ENCODE data around the gene PHACTR1. TPM values are rescaled to one million over a fixed set of nuclear protein-coding genes. Genes with fewer than 3 reads are reported as not detected.

Gene PHACTR1
- total and polyA plus RNA-seq, 8 donors = 1.4 to 12.4 (median 9.3) TPM

DNA sequence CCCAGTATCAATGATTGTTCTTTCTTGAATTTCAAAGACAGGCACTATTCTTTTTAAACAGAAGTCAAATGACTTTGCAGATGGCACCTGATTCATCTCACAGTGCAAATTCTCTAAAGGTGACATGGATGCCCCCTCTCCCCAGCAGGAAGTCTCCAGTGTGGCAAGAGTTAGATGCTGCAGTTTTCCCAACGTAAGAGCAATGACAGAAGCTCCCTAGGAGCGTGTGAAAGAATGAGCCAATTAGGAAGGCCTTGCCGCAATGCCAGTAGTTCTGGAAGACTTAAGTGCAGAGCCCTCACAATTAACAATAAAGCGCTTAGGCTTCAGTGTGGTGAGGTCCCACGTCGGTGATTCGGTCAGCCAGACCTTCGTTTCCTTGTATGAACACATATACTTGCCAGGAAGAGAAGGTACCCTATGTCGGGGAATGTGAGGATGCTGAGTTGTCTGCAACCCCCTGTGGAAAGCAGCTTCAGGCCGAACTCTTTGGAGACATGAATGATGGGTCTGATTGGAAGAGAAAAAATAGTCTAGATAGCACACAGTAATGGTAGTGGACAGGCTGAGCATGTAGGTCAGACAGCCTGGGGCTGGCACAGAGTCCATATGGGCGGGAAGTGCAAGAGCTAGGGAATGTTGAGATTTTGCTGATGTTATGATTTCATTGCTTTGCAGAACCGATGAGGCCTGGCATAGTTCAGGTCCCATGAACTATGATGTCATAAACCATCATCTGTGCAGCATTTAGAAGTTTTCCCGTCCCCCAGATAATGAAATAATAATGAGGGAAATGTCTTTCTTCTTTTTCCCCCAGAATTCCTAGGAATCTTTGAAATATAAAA, 132.6 kb downstream of the PHACTR1 start:
- no peak overlapping the region for H3K4me3 ChIP-seq
- H3K27ac ChIP-seq = no peak overlapping the region
- no peaks in the 10 kb centered on the region for H3K36me3 ChIP-seq
- H3K4me1 ChIP-seq = no peaks in the 10 kb centered on the region
- intact Hi-C loops (cut with DNase I) = no loop called here
- no peak for FAIRE-seq
- H3K27me3 ChIP-seq = peaks cover 0 to 7% (median 0%) of the 10 kb centered on the region in 4 donors
- no peaks in the 10 kb centered on the region for H3K9me3 ChIP-seq
- no peak for DNase-seq
- TF ChIP-seq, protein P1, sequence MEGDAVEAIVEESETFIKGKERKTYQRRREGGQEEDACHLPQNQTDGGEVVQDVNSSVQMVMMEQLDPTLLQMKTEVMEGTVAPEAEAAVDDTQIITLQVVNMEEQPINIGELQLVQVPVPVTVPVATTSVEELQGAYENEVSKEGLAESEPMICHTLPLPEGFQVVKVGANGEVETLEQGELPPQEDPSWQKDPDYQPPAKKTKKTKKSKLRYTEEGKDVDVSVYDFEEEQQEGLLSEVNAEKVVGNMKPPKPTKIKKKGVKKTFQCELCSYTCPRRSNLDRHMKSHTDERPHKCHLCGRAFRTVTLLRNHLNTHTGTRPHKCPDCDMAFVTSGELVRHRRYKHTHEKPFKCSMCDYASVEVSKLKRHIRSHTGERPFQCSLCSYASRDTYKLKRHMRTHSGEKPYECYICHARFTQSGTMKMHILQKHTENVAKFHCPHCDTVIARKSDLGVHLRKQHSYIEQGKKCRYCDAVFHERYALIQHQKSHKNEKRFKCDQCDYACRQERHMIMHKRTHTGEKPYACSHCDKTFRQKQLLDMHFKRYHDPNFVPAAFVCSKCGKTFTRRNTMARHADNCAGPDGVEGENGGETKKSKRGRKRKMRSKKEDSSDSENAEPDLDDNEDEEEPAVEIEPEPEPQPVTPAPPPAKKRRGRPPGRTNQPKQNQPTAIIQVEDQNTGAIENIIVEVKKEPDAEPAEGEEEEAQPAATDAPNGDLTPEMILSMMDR (IDR thresholded peaks at IDR 0.05) = no peak
- 71 to 83% methylated on average over 13 of the region's 13 CpGs for WGBS, 2 donors
- ATAC-seq = no peak

DNA sequence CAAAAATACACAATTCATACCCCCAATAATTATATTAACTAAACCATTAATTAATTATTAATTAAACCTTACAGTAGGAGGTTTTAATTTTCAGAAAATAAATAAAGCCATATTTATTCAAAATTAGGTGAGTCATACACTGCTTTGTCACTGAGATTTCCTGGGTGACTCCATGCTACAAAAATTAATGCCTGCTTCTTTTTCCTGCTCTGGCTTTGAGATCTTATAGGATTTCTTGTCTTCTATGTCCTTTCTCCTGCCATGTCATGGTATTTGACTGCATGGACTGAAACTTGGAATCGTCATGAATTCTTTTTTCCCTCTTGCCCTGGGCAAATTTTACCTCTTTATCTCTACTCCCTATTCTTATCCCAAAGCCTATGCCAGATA, 133.2 kb downstream of the PHACTR1 start:
- ATAC-seq = no peak

DNA sequence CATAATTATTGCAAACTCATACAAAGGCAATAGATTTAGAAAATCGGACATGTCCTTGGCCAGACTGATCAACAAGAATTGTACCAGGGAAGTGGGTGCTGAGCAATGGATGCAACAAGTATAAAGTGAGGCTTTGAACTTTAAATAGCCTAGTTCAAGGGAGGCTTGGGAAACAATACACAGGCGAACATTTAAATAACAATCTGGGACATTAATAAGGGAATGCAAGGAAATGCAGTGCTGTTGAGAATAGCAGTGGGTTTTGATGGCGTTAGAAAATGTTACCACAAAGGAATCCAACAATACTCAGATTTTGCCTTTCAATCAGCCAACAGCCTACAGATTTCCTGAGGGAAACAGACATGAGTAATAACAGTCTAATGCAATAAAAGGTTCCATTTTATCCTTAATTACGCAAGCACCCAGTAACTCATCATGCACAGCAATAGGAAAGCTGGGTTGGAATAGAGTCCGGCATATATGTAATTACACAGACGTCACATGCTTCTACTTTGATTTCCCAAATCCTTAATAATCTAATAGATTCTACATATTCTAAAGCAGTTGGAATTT, 134.6 kb downstream of the PHACTR1 start:
- no peak for ATAC-seq
- H3K36me3 ChIP-seq = no peaks in the 10 kb centered on the region
- DNase-seq = no peak
- H3K4me1 ChIP-seq = no peaks in the 10 kb centered on the region
- H3K9me3 ChIP-seq = no peaks in the 10 kb centered on the region
- 65 to 82% methylated on average over 6 of the region's 6 CpGs for WGBS, 2 donors
- TF ChIP-seq, protein P1 (IDR thresholded peaks at IDR 0.05) = no peak
- intact Hi-C loops (cut with DNase I) = no loop called here
- peaks cover 0 to 7% (median 0%) of the 10 kb centered on the region in 4 donors for H3K27me3 ChIP-seq
- no peak overlapping the region for H3K4me3 ChIP-seq
- FAIRE-seq = no peak
- no peak overlapping the region for H3K27ac ChIP-seq

More for the DNA sequence above, 133.2 kb downstream of the PHACTR1 start:
- TF ChIP-seq, protein P1 (IDR thresholded peaks at IDR 0.05) = no peak
- Histone ChIP-seq H3K4me1 (no peaks in the 10 kb centered on the region), H3K27me3 (peaks cover 0 to 7% (median 0%) of the 10 kb centered on the region in 4 donors), H3K4me3 (no peak overlapping the region), H3K9me3 (no peaks in the 10 kb centered on the region), H3K27ac (no peak overlapping the region), H3K36me3 (no peaks in the 10 kb centered on the region)
- intact Hi-C loops (cut with DNase I) = no loop called here
- FAIRE-seq (no peak), DNase-seq (no peak)
- 61 to 69% methylated on average over 1 of the region's 1 CpG for WGBS, 2 donors

DNA sequence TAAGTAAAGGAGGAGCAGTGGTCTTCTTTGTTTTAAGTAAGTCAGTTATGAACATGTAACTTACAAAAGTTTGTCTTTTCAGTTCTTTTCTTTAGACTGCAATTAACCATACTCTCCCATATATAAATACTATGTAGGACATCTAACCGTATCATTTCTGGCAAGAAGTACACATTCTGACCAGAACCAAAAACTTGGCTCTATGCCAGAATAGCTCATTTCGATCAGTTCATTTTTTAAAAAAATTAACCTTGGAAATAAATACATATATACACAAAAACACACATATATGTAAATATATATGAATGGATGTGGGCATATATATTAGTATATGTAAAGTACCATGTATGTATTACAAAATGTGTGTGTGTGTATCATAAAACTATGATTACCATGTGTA, 145.0 kb downstream of the PHACTR1 start:
- Histone ChIP-seq H3K27me3 (peaks cover 0 to 8% (median 0%) of the 10 kb centered on the region in 4 donors), H3K4me1 (no peaks in the 10 kb centered on the region), H3K9me3 (no peaks in the 10 kb centered on the region), H3K27ac (no peak overlapping the region), H3K4me3 (no peak overlapping the region), H3K36me3 (no peaks in the 10 kb centered on the region)
- intact Hi-C loops (cut with DNase I) = no loop called here
- TF ChIP-seq, protein P1 (IDR thresholded peaks at IDR 0.05) = no peak
- FAIRE-seq = no peak
- ATAC-seq = no peak
- no peak for DNase-seq
- whole genome bisulfite sequencing, 2 donors = 48 to 49% methylated on average over 2 of the region's 2 CpGs

DNA sequence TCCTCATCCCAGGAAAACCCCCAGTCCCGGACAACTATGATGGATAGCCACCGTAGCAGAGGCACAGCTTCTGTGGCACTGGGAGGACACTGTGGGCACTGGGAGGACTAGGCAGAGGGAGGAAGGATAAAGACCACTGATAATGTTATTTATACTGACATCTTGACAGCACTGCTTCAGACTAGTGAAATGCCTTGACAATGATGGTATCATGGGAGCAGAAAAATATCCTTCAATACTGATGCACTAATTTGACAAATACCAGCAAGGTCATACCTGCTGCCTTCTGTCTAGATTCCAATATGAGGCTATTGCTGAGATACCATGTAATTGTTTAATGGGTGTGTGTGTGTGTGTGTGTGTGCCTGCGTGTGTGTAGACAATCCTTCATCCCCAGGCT, 148.6 kb downstream of the PHACTR1 start:
- H3K9me3 ChIP-seq = no peaks in the 10 kb centered on the region
- ATAC-seq = no peak
- no peak for DNase-seq
- intact Hi-C loops (cut with DNase I) = no loop called here
- TF ChIP-seq, protein P1 (IDR thresholded peaks at IDR 0.05) = no peak
- no peak overlapping the region for H3K27ac ChIP-seq
- H3K4me1 ChIP-seq = no peaks in the 10 kb centered on the region
- no peaks in the 10 kb centered on the region for H3K36me3 ChIP-seq
- no peak overlapping the region for H3K4me3 ChIP-seq
- peaks cover 0 to 13% (median 0%) of the 10 kb centered on the region in 4 donors for H3K27me3 ChIP-seq
- WGBS, 2 donors = 50 to 74% methylated on average over 3 of the region's 3 CpGs
- FAIRE-seq = no peak

Data from pancreas (tissue), 10 donors.